Endothelial cell (in vitro differentiated cells): ENCODE measurements around the gene UBN1. TPM values are rescaled to one million over a fixed set of nuclear protein-coding genes. Genes with fewer than 3 reads are reported as not detected.
A peak's percentile ranks its signal among the peaks of the same experiment; 100 is the strongest.

Experiments used
- DNase-seq: peaks from one replicate; pipeline ENCODE4 v3.0.0; 2021; ENCODE audit warnings: low spot score
- H3K27ac Mint-ChIP-seq: one replicate; pipeline ENCODE4 v1.8.0; 2021; ENCODE audit warnings: mixed read lengths, inconsistent platforms; ENCODE audit not compliant: unreplicated experiment
- H3K27me3 Mint-ChIP-seq: one replicate; pipeline ENCODE4 v1.8.0; 2021; ENCODE audit warnings: mild to moderate bottlenecking, moderate library complexity, mixed read lengths, inconsistent platforms; ENCODE audit not compliant: unreplicated experiment
- H3K36me3 Mint-ChIP-seq: one replicate; pipeline ENCODE4 v1.8.0; 2021; ENCODE audit warnings: mild to moderate bottlenecking, low read depth, mixed read lengths, inconsistent platforms; ENCODE audit not compliant: unreplicated experiment
- H3K4me1 Mint-ChIP-seq: one replicate; pipeline ENCODE4 v1.8.0; 2021; ENCODE audit warnings: mild to moderate bottlenecking, mixed read lengths, inconsistent platforms; ENCODE audit not compliant: unreplicated experiment
- H3K4me3 Mint-ChIP-seq: one replicate; pipeline ENCODE4 v1.8.0; 2021; ENCODE audit warnings: mild to moderate bottlenecking, mixed read lengths, inconsistent platforms; ENCODE audit not compliant: unreplicated experiment
- H3K9me3 Mint-ChIP-seq: one replicate; pipeline ENCODE4 v1.8.0; 2021; ENCODE audit warnings: mixed read lengths, inconsistent platforms; ENCODE audit not compliant: unreplicated experiment
- total RNA-seq: library from RNA; stranded (reverse); fragmentation: NEBNext Ultra II Directional; extraction: Animal tissue kit (Norgen Biotek cat#: 25700); gene quantifications from one replicate; pipeline ENCODE4 v1.2.1, GENCODE V29; 2021; ENCODE audit not compliant: unreplicated experiment
- TF ChIP-seq, protein P1 (sequence below): fragments of 200-600 bp; sonication (generic); IDR thresholded peaks from one replicate; pipeline ENCODE4 v1.5.0; 2021; ENCODE audit warnings: antibody characterized with exemption; ENCODE audit not compliant: unreplicated experiment

The UBN1 gene
- total RNA-seq, 1 donor from 2014 or later, result 36.4 TPM

GRCh38 chr16:4870138-4870671 lies 22.9 kb downstream of the UBN1 start:
- Mint-ChIP-seq H3K4me1 (no peaks in the 10 kb centered on the region), H3K9me3 (no peaks in the 10 kb centered on the region), H3K4me3 (no peak overlapping the region), H3K27me3 (peaks cover 6% of the 10 kb centered on the region), H3K27ac (no peak overlapping the region), H3K36me3 (peaks cover 56% of the 10 kb centered on the region)
- TF ChIP-seq, protein P1, sequence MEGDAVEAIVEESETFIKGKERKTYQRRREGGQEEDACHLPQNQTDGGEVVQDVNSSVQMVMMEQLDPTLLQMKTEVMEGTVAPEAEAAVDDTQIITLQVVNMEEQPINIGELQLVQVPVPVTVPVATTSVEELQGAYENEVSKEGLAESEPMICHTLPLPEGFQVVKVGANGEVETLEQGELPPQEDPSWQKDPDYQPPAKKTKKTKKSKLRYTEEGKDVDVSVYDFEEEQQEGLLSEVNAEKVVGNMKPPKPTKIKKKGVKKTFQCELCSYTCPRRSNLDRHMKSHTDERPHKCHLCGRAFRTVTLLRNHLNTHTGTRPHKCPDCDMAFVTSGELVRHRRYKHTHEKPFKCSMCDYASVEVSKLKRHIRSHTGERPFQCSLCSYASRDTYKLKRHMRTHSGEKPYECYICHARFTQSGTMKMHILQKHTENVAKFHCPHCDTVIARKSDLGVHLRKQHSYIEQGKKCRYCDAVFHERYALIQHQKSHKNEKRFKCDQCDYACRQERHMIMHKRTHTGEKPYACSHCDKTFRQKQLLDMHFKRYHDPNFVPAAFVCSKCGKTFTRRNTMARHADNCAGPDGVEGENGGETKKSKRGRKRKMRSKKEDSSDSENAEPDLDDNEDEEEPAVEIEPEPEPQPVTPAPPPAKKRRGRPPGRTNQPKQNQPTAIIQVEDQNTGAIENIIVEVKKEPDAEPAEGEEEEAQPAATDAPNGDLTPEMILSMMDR, result no peak
- DNase-seq, result no peak

DNA sequence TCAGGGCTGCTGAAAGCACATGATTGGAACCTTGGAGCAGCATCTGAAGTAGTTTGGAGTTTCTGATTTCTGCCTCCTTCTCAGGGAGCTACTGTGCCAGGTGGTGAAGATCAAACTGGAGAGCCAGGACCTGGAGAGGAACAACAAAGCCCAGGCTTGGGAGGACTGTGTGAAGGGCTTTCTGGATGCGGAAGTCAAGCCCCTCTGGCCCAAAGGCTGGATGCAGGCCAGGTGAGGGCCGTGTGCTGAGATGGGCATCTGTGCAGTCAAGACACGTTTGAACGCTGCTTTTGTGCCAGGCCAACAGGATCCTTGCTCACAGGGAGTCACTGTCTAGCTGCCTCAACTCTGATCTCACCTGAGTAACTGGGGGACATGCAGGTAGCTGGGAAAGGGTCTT lies 23.8 kb downstream of the UBN1 start:
- TF ChIP-seq, protein P1, result no peak
- no peaks in the 10 kb centered on the region for H3K4me1 Mint-ChIP-seq
- H3K36me3 Mint-ChIP-seq, result peaks cover 61% of the 10 kb centered on the region
- H3K27me3 Mint-ChIP-seq, result peaks cover 6% of the 10 kb centered on the region
- H3K4me3 Mint-ChIP-seq, result no peak overlapping the region
- no peak overlapping the region for H3K27ac Mint-ChIP-seq
- no peaks in the 10 kb centered on the region for H3K9me3 Mint-ChIP-seq
- DNase-seq, result no peak

DNA sequence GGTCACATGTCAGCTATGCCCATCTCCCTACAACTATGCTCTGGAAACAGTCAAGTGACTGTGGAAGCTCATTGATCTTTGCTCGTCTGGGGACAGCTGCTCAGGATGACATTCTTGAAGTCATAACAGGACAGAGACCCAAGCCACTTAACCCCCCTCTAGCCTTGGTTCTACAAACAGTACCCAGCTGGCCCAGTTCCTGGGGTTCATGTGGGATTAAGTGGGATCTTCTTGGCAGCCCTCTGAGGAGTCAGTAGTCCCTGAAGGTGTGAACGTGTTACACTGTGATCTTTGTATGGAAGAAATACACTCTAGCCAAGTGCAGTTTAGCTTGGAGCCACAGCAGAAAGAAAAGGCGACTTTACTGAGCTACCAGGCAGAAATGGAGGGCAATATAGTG lies 25.8 kb downstream of the UBN1 start:
- TF ChIP-seq, protein P1, result no peak
- Mint-ChIP-seq H3K4me3 (peak overlapping the region; percentile 57), H3K27me3 (peaks cover 6% of the 10 kb centered on the region), H3K9me3 (no peaks in the 10 kb centered on the region), H3K4me1 (no peaks in the 10 kb centered on the region), H3K27ac (no peak overlapping the region), H3K36me3 (peaks cover 57% of the 10 kb centered on the region)
- no peak for DNase-seq

GRCh38 chr16:4874666-4875065 lies 27.4 kb downstream of the UBN1 start:
- Mint-ChIP-seq H3K9me3 (no peaks in the 10 kb centered on the region), H3K27ac (no peak overlapping the region), H3K27me3 (peaks cover 5% of the 10 kb centered on the region), H3K36me3 (peaks cover 51% of the 10 kb centered on the region), H3K4me3 (peak overlapping the region; percentile 68), H3K4me1 (no peaks in the 10 kb centered on the region)
- no peak for DNase-seq
- TF ChIP-seq, protein P1, result no peak

DNA sequence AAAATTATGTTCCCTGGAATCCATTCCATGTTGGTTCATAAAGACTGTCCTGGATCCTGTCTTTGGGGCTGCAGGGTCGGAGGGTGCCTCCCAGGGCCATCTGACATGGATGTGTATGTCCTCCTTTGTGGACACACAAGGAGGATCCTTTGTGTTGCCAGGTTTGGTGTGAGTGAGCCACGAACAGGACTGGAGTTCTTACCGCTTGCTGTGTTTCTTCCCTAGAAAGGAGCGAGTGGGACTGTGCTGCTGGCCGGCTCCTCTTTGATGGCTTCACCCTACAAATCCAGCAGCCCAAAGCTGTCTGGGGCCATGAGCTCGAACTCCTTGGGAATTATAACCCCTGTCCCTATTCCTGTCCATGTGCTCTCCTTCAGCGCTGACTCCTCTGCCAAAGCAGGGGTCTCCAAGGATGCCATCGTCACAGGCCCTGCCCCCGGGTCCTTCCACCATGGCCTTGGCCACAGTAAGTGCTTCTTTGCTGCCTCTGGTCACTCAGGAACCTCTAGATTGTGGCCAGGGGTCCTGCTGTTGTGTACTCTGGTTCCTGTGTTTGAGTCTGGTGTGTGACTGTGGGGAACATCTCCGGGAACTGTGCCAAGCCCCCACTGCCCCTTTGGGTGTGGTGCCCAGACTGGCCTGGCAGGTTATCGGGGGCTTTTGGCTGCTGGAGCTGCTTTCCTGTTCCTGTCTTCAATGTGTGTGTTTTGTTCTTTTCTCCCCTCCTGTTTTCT lies 29.5 kb downstream of the UBN1 start:
- no peaks in the 10 kb centered on the region for H3K4me1 Mint-ChIP-seq
- TF ChIP-seq, protein P1, result no peak
- H3K27me3 Mint-ChIP-seq, result peaks cover 2% of the 10 kb centered on the region
- no peaks in the 10 kb centered on the region for H3K9me3 Mint-ChIP-seq
- no peak for DNase-seq
- no peak overlapping the region for H3K4me3 Mint-ChIP-seq
- peaks cover 46% of the 10 kb centered on the region for H3K36me3 Mint-ChIP-seq
- H3K27ac Mint-ChIP-seq, result no peak overlapping the region
